H9 (cell line): ENCODE measurements around the gene CACNB2. TPM values are rescaled to one million over a fixed set of nuclear protein-coding genes. Genes with fewer than 3 reads are reported as not detected.

Experiments
- DNase-seq: peaks from one replicate; pipeline ENCODE4 v3.0.0-alpha.2; 2017
- H2AFZ ChIP-seq: one replicate; pipeline ENCODE4 v1.6.1; 2013; ENCODE audit warnings: mild to moderate bottlenecking, low read length, control low read depth, moderate library complexity
- H2AK5ac ChIP-seq: 2 replicates; pipeline ENCODE4 v1.6.1; 2013; ENCODE audit warnings: low read length, control low read depth, mixed read lengths; ENCODE audit not compliant: insufficient read length
- H2BK120ac ChIP-seq: one replicate; pipeline ENCODE4 v1.6.1; 2013; ENCODE audit warnings: low read depth, mild to moderate bottlenecking, low read length, control low read depth, inconsistent platforms; ENCODE audit not compliant: poor library complexity, severe bottlenecking
- H2BK12ac ChIP-seq: 2 replicates; pipeline ENCODE4 v1.6.1; 2013; ENCODE audit warnings: low read length, control low read depth, mixed read lengths, low read depth; ENCODE audit not compliant: insufficient read length
- H2BK15ac ChIP-seq: 2 replicates; pipeline ENCODE4 v1.6.1; 2013; ENCODE audit warnings: low read depth, low read length, control low read depth
- H2BK20ac ChIP-seq: one replicate; pipeline ENCODE4 v1.6.1; 2013; ENCODE audit warnings: low read depth, mild to moderate bottlenecking, low read length, control low read depth, inconsistent platforms; ENCODE audit not compliant: poor library complexity, severe bottlenecking
- H2BK5ac ChIP-seq: 2 replicates; pipeline ENCODE4 v1.6.1; 2013; ENCODE audit warnings: low read length, control low read depth, mixed read lengths; ENCODE audit not compliant: insufficient read length
- H3K14ac ChIP-seq: 2 replicates; pipeline ENCODE4 v1.6.1; 2013; ENCODE audit warnings: low read length, control low read depth; ENCODE audit not compliant: insufficient read depth
- H3K18ac ChIP-seq: 2 replicates; pipeline ENCODE4 v1.6.1; 2013; ENCODE audit warnings: low read depth, mild to moderate bottlenecking, mixed read lengths, low read length, control low read depth; ENCODE audit not compliant: insufficient read length
- H3K23ac ChIP-seq: 2 replicates; pipeline ENCODE4 v1.6.1; 2013; ENCODE audit warnings: low read length, control low read depth, mixed read lengths, low read depth; ENCODE audit not compliant: insufficient read length
- H3K23me2 ChIP-seq: 2 replicates; pipeline ENCODE4 v1.6.1; 2013; ENCODE audit warnings: low read depth, mild to moderate bottlenecking, mixed read lengths, low read length, control low read depth; ENCODE audit not compliant: insufficient read length, poor library complexity, severe bottlenecking
- H3K27ac ChIP-seq: 2 replicates; pipeline ENCODE4 v1.5.1; 2013; ENCODE audit warnings: low read length, control low read depth, mixed read lengths, low read depth; ENCODE audit not compliant: insufficient read length
- H3K27me3 ChIP-seq: 2 replicates; pipeline ENCODE4 v1.6.1; 2013; ENCODE audit warnings: low read length, control low read depth, inconsistent platforms; ENCODE audit not compliant: insufficient read depth
- H3K4ac ChIP-seq: 2 replicates; pipeline ENCODE4 v1.6.1; 2013; ENCODE audit warnings: low read depth, mild to moderate bottlenecking, control low read depth, inconsistent platforms, low read length, moderate library complexity
- H3K4me1 ChIP-seq: 2 replicates; pipeline ENCODE4 v1.6.1; 2013; ENCODE audit warnings: low read length, control low read depth, inconsistent platforms; ENCODE audit not compliant: insufficient read depth
- H3K4me2 ChIP-seq: 2 replicates; pipeline ENCODE4 v1.6.1; 2013; ENCODE audit warnings: low read length, control low read depth, mixed read lengths; ENCODE audit not compliant: insufficient read length, insufficient read depth
- H3K56ac ChIP-seq: 2 replicates; pipeline ENCODE4 v1.6.1; 2013; ENCODE audit warnings: low read depth, mild to moderate bottlenecking, mixed read lengths, low read length, control low read depth; ENCODE audit not compliant: insufficient read length
- H3K79me1 ChIP-seq: 2 replicates; pipeline ENCODE4 v1.6.1; 2013; ENCODE audit warnings: low read depth, mild to moderate bottlenecking, moderate library complexity, low read length, control low read depth, inconsistent platforms; ENCODE audit not compliant: insufficient read depth, poor library complexity, severe bottlenecking
- H3K79me2 ChIP-seq: 2 replicates; pipeline ENCODE4 v1.6.1; 2013; ENCODE audit warnings: low read length, control low read depth, inconsistent platforms; ENCODE audit not compliant: insufficient read depth
- H3K9ac ChIP-seq: 2 replicates; pipeline ENCODE4 v1.6.1; 2013; ENCODE audit warnings: low read length, control low read depth, mixed read lengths; ENCODE audit not compliant: insufficient read length; ENCODE audit errors: extremely low read depth
- H3K9me3 ChIP-seq: one replicate; pipeline ENCODE4 v1.6.1; 2013; ENCODE audit warnings: low read depth, low read length, inconsistent platforms; ENCODE audit not compliant: control insufficient read depth
- H3T11ph ChIP-seq: one replicate; pipeline ENCODE4 v1.6.1; 2013; ENCODE audit warnings: mild to moderate bottlenecking, low read length, control low read depth, inconsistent platforms
- H4K20me1 ChIP-seq: one replicate; pipeline ENCODE4 v1.6.1; 2013; ENCODE audit not compliant: control insufficient read depth, insufficient read length, insufficient read depth
- H4K5ac ChIP-seq: 2 replicates; pipeline ENCODE4 v1.6.1; 2013; ENCODE audit warnings: low read depth, mild to moderate bottlenecking, mixed read lengths, low read length, control low read depth; ENCODE audit not compliant: insufficient read length
- H4K8ac ChIP-seq: replicated peaks from 2 replicates; pipeline ENCODE4 v1.6.1; 2013; ENCODE audit warnings: low read length, control low read depth, mixed read lengths, low read depth; ENCODE audit not compliant: insufficient read length
- H4K91ac ChIP-seq: 2 replicates; pipeline ENCODE4 v1.6.1; 2013; ENCODE audit warnings: low read depth, mild to moderate bottlenecking, moderate library complexity, mixed read lengths, low read length, control low read depth; ENCODE audit not compliant: insufficient read length
- H3K27ac Mint-ChIP-seq, 3 experiments: 2 replicates in 2 of 3; 3 replicates in 1 of 3; pipeline ENCODE4 v1.8.0; 2020 to 2021; ENCODE audit warnings: mixed read lengths in 3 of 3, mild to moderate bottlenecking in 1 of 3, moderate library complexity in 1 of 3
- H3K27me3 Mint-ChIP-seq: 2 replicates; pipeline ENCODE4 v1.8.0; 2021; ENCODE audit warnings: low read depth, mild to moderate bottlenecking, moderate library complexity, mixed read lengths
- H3K36me3 Mint-ChIP-seq, 3 experiments: 2 replicates in 2 of 3; 3 replicates in 1 of 3; pipeline ENCODE4 v1.8.0; 2020 to 2021; ENCODE audit warnings: low read depth in 3 of 3, mixed read lengths in 3 of 3; ENCODE audit not compliant: insufficient read depth in 1 of 3
- H3K4me1 Mint-ChIP-seq, 2 experiments: 2 replicates each; pipeline ENCODE4 v1.8.0; 2020; ENCODE audit warnings: mixed read lengths in 2 of 2
- H3K4me3 Mint-ChIP-seq, 2 experiments: 2 replicates in 1 of 2; 3 replicates in 1 of 2; pipeline ENCODE4 v1.8.0; 2020 to 2021; ENCODE audit warnings: mild to moderate bottlenecking in 2 of 2, mixed read lengths in 2 of 2, moderate library complexity in 1 of 2
- H3K9me3 Mint-ChIP-seq, 2 experiments: 2 replicates in 1 of 2; 3 replicates in 1 of 2; pipeline ENCODE4 v1.8.0; 2020; ENCODE audit warnings: mild to moderate bottlenecking in 2 of 2, mixed read lengths in 2 of 2, moderate library complexity in 1 of 2
- WGBS: extraction: QIAGEN DNeasy Blood & Tissue Kit; methylation state at CpG from one replicate; pipeline ENCODE4 v1.1.7; 2013; ENCODE audit warnings: missing lambda C conversion rate, low lambda C conversion rate, mixed read lengths; ENCODE audit not compliant: insufficient read length; ENCODE audit errors: extremely low coverage; 5-methylcytosine and 5-hydroxymethylcytosine counted together
- total RNA-seq: library from RNA; stranded (reverse); gene quantifications from 2 replicates; pipeline ENCODE4 v1.2.1, GENCODE V29; 2021
- TF ChIP-seq, protein P1 (sequence below): fragments of 200-600 bp; sonication (generic); conservative IDR thresholded peaks from 3 replicates; pipeline ENCODE4 v1.8.0; 2021; ENCODE audit warnings: antibody characterized with exemption, mild to moderate bottlenecking

CACNB2 gene
- total RNA-seq, 1 experiment from 2014 or later: 2.6 TPM

GRCh38 chr10:18437486-18437885 is 297.3 kb downstream of the CACNB2 start:
- no peaks in the 10 kb centered on the region for H3K79me2 ChIP-seq
- Mint-ChIP-seq H3K4me3 (no peak overlapping the region), H3K27me3 (no peaks in the 10 kb centered on the region), H3K9me3 (no peaks in the 10 kb centered on the region; a peak in 1 of 5 replicates), H3K36me3 (no peaks in the 10 kb centered on the region; a peak in 1 of 7 replicates), H3K27ac (no peak overlapping the region), H3K4me1 (no peaks in the 10 kb centered on the region)
- TF ChIP-seq, protein P1, sequence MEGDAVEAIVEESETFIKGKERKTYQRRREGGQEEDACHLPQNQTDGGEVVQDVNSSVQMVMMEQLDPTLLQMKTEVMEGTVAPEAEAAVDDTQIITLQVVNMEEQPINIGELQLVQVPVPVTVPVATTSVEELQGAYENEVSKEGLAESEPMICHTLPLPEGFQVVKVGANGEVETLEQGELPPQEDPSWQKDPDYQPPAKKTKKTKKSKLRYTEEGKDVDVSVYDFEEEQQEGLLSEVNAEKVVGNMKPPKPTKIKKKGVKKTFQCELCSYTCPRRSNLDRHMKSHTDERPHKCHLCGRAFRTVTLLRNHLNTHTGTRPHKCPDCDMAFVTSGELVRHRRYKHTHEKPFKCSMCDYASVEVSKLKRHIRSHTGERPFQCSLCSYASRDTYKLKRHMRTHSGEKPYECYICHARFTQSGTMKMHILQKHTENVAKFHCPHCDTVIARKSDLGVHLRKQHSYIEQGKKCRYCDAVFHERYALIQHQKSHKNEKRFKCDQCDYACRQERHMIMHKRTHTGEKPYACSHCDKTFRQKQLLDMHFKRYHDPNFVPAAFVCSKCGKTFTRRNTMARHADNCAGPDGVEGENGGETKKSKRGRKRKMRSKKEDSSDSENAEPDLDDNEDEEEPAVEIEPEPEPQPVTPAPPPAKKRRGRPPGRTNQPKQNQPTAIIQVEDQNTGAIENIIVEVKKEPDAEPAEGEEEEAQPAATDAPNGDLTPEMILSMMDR: no peak
- no peak overlapping the region for H3T11ph ChIP-seq
- no peaks in the 10 kb centered on the region for H3K4me1 ChIP-seq
- no peak overlapping the region for H3K14ac ChIP-seq
- H2BK120ac ChIP-seq: no peak overlapping the region
- H3K4me2 ChIP-seq: no peak overlapping the region
- H4K8ac ChIP-seq: no peak overlapping the region
- no peak overlapping the region for H3K9ac ChIP-seq
- H2BK15ac ChIP-seq: no peak overlapping the region
- DNase-seq: no peak
- no peak overlapping the region for H2BK12ac ChIP-seq
- no peak overlapping the region for H3K18ac ChIP-seq
- no CpG with 5 or more reads among the region's 5 CpGs for WGBS
- no peak overlapping the region for H2AFZ ChIP-seq
- no peak overlapping the region for H3K56ac ChIP-seq
- no peak overlapping the region for H3K23ac ChIP-seq
- no peak overlapping the region for H4K5ac ChIP-seq
- H4K91ac ChIP-seq: no peak overlapping the region
- no peak overlapping the region for H2AK5ac ChIP-seq
- no peak overlapping the region for H2BK5ac ChIP-seq
- no peak overlapping the region for H2BK20ac ChIP-seq
- H3K9me3 ChIP-seq: no peaks in the 10 kb centered on the region
- no peaks in the 10 kb centered on the region for H4K20me1 ChIP-seq
- H3K27me3 ChIP-seq: no peaks in the 10 kb centered on the region
- no peaks in the 10 kb centered on the region for H3K79me1 ChIP-seq
- no peak overlapping the region for H3K4ac ChIP-seq
- H3K23me2 ChIP-seq: no peaks in the 10 kb centered on the region
- H3K27ac ChIP-seq: no peak overlapping the region
